Activated T-cell treated with anti-CD3 and anti-CD28 coated beads, Interleukin-2, amount 50 U/mL, for 1 hour (primary cell): ENCODE data around the gene AGO3.
"Not testable (repeated sequence)": the region's sequence is repeated elsewhere in the genome, so short reads cannot be mapped to it uniquely, and the experiment has no call there.

Experiments used
- DNase-seq: peaks from one replicate; pipeline ENCODE4 v3.0.0-alpha.2; 2020

The AGO3 gene

DNA sequence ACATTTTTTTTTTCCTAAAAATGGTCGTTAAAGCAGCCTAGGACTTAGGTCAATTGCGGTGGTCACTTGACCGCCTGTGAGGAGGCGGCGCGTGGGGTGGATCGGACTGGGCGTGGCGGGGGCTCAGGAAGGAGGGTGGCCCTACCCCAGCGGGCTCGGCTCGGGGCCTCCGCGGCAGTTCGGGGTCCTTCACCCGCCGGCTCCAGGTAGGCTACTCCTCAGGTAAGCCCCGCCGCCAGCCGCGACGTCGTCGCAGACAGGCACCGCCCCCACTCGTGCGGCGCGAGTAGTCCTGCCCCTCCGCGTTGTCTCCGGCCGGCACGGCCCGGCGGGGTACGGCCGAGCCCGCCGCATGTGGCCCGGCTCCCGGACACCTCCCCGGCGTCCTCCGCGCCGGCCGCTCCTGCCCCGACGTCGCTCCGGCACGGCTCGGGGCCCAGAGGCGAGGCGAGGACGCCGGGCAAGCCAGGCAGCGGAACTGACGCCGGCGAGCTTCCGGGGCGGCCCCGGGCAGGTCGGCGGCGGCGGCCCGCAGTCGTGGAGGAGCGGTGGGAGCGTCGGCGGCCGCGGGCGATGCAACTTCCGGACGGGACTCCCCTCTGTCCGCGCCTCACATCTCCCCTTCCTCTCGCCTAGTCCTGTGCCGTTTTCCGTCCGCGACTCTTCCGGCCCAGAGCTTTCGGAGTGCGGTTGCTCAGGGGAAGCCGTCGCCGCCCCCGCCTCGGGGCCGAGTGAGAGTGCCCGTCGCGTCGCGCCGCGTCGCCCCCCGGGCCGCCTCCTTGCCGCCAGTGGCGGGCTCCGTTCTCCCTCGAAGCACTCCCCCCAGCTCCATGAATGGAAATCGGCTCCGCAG, at the start of gene AGO3:
AGO3 (plus strand) TSS at position 513 of the 853 bp plus-strand sequence; CDS start at position 835, 322 bp downstream.
- peak; percentile 89 for DNase-seq

DNA sequence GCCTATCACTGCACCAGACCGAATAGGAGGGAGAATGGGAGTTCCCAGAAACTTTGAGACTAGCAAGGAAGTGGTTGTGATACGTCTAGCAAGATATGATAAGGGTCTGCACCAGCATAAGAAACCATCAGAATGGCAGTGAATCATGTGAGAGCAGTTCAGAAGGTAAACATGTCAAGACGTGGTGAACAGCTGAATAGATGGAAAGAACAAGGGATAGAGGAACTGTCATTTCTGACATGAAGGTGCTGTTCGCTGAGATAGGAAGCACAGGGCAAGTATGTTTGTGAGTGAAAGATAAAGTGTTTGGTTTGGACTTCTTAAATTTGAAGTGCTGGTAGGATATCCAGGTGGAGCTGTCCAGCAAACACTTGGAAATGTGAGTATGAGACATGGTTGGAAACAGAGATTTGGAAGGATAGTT, 49.0 kb upstream of the AGO3 start:
- no peak for DNase-seq

DNA sequence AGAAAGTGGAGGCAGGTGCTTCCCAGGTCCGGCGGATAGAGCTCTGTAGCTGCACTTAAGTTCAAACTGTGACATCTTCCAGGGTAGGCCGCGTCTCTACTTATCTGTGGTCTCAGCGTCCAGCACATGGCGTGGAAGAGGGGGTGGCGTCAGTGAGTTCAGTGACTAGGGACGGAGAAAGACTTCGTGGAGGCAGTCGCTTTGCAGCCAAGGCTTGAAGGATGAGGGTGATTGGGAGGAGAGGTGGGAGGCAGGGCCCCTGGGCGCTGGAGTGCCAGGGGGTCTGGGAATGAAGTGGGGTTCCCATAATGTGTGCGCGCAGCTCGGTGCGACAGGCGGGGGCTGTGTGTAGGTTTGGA, 48.3 kb upstream of the AGO3 start:
- no peak for DNase-seq

DNA sequence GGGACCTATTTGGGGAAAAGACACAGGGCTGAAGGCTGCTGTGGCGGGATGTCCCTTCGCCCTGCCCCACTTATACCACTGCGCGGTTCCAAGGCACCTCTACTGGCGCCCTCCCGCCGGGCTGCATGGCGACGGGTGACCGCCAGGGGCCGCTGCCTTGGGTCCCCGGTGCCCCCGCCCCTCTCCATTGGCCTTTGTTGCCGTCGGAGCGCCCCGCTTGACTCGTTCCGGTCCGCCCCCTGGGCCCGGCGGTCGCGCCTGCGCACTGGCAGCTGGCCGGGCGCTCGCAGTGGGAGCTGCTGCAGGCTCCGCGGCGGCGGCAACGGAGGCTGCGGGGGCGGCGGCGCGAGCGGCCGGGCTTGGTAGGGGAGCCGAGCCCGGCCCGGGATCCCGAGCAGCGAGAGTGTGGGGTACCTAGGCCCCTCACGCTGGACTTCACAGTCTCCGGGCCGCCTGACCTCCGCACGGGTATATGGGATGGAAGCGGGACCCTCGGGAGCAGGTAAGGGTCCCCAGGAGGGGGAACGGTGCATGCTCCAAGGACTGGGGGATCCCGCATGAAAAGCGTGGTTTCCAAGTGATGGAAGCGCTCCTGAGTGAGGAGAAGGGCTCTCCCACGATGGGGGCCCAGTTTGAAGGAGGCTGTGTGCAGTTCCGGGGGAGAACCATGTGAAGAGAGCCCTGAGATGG, 47.8 kb upstream of the AGO3 start, which contains the start of gene AGO1:
AGO1 (plus strand) TSS at position 265 of the 690 bp plus-strand sequence; CDS start at position 478, 213 bp downstream.
- peak; percentile 99 for DNase-seq

GRCh38 chr1:35883635-35884101, 47.2 kb upstream of the AGO3 start:
- DNase-seq: peak; percentile 57

GRCh38 chr1:35884934-35885333, 46.0 kb upstream of the AGO3 start:
- DNase-seq: no peak

DNA sequence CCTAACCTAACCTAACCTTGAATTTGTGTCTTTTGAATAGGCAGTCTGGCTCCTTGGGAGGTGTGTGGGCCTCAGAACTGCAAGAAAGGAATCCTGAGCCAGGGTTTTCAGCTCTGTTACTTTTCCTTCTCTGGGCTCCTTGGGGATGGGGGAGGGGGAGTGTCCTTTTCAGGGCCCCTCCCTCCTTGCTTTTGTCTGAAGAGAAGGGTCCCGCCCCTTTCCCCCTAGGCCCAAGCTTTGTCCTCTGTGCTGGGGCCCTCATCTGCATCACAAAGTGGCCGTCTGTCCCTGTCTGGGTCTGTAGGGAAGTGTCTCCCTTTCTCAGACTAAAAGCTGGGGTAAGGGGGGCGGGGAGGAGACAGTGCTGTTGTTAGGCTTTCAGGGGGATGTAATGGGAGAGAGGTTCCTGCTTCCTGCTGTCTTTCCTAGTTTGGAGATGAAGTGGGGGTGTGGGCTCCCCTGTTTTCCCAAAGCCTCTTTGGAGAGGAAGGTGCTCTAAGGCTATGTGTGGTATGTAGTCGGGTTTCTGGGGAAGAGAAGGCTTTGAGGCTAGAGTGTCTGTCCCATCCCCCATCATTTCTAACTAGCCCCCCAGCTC, 44.8 kb upstream of the AGO3 start:
- DNase-seq: no peak

- no peak for DNase-seq
Observed at GRCh38 chr1:35886577-35887431, 44.1 kb upstream of the AGO3 start.

DNA sequence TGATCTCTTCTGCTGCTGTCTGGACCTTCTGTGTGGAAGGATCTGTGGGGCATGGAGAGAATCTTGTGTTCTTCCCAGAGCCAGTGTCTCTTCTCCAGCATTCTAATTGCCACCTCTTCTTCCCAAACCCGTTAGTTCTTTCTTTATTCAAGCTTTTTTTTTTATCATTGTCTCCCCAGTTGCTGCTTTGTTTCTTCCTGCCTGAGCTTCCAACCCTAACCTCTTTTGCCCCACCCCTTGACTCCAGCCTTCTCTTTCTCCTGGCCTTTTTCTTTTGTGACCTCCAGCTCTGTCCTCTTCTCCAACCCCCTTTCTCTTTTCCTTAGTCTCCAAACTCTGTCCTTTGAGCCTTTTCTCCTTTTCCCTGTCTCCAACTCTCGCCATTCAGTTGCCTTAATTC, 43.4 kb upstream of the AGO3 start:
- no peak for DNase-seq

DNA sequence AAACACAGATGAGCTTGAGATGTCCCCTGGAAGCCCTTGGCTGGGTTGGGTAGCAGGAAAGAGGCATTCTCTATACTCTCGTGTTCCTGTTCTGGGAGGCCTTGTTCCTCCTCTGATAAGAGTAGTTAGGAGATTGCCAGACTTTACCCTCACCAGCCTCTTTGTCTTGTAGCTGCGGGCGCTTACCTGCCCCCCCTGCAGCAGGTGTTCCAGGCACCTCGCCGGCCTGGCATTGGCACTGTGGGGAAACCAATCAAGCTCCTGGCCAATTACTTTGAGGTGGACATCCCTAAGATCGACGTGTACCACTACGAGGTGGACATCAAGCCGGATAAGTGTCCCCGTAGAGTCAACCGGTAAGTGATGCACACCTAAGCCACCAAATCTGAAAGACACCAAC, 42.6 kb upstream of the AGO3 start:
- no peak for DNase-seq

DNA sequence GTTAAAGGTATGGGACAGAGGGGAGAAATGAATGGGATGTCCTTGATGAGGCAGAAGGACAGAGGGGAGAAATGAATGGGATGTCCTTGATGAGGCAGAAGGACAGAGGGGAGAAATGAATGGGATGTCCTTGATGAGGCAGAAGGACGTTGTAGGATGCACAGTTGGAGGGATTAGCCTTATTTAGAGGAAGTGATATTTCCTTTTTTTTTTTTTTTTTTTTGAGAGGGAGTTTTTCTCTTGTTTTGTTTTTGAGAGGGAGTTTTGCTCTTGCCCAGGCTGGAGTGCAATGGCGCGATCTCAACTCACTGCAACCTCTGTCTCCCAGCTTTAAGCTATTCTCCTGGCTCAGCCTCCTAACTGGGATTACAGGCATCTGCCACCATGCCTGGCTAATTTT, 41.9 kb upstream of the AGO3 start:
- not testable (repeated sequence) for DNase-seq

DNA sequence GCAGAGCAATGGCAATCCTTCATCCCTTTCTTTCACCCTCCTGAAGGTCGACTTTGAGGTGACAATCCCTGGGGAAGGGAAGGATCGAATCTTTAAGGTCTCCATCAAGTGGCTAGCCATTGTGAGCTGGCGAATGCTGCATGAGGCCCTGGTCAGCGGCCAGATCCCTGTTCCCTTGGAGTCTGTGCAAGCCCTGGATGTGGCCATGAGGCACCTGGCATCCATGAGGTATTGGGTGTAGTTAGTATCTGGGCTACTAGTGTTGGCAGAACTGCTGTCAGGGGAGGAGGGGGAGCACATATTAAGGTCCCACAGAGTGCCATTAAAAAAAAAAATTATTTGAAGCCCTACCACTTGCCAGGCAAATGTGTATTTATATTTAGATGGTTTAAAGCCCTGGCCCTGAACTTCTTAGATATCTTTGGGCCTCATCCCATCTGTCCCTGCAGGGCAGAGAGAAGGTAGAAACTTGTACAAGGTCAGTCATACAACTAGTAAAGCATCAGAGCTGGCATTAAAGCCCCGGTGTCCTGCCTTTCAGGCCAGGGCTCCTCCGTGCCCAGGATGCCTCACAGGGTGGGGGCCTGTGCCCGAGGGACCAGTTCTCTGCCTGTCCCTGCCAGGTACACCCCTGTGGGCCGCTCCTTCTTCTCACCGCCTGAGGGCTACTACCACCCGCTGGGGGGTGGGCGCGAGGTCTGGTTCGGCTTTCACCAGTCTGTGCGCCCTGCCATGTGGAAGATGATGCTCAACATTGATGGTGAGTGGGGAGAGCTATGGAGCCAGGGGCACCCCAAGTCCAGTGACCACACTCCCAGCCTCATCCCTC, 37.6 kb upstream of the AGO3 start:
- no peak for DNase-seq

- no peak for DNase-seq
Observed at GRCh38 chr1:35894183-35894582, 36.7 kb upstream of the AGO3 start.

GRCh38 chr1:35894656-35895055, 36.2 kb upstream of the AGO3 start:
- no peak for DNase-seq

- DNase-seq: no peak
Observed at GRCh38 chr1:35899941-35900340, 31.0 kb upstream of the AGO3 start.

- DNase-seq: no peak
Observed at GRCh38 chr1:35901235-35901634, 29.7 kb upstream of the AGO3 start.

GRCh38 chr1:35902671-35903070, 28.2 kb upstream of the AGO3 start:
- no peak for DNase-seq

GRCh38 chr1:35914717-35915116, 16.2 kb upstream of the AGO3 start:
- no peak for DNase-seq

DNA sequence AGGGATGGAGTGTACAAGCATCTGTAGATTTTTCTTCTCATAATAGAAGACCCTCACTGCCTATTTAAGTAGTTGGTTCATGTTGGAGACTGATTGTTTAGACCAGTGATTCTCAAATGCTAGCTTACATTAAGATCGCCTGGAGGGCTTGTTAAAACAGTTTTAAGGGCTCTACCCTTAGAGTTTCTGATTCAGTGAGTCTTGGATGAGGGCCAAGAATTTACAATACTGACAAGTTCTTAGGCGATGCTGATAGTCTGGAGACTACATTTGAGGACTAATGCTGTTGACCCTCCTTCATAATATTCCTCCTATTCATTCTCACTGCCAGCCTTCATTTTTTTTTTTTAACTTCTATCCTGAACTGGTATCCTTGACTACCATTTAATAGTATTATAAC, 15.2 kb upstream of the AGO3 start:
- no peak for DNase-seq

GRCh38 chr1:35923791-35924221, 7.1 kb upstream of the AGO3 start:
- no peak for DNase-seq

GRCh38 chr1:35924838-35925237, 6.1 kb upstream of the AGO3 start:
- no peak for DNase-seq

DNA sequence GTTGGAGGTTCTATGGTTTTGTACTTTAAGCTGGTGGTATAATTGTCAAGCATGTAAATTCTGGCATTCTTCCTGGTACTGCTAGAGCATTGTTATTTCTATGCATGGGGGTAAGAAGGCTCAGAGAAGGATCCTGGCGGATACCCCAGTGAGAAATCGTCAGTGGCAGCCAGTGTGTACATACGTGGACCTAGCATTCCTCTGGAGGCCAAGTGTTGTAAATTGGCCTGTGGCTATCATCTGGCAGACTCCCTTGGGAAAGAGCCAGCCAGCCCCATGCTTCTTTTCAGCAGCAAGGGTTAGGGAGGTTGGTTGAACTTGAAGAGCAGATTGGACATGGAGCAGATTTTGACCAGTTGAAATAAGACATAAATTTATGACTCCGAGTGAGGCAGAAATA, 5.2 kb upstream of the AGO3 start:
- no peak for DNase-seq
